D721Med (cell line): Measurements from ENCODE around the gene BCAR3.
"Not testable (repeated sequence)": the region's sequence is repeated elsewhere in the genome, so short reads cannot be mapped to it uniquely, and the experiment has no call there.

ENCODE experiments used
- DNase-seq: peaks from one replicate; pipeline ENCODE4 v3.0.0; 2011; ENCODE audit warnings: low spot score; ENCODE audit not compliant: insufficient read length
- FAIRE-seq: peaks from 2 replicates; lab custom pipeline; 2011; peaks lifted over from hg19 to GRCh38; lab: Jason Lieb, UNC
- TF ChIP-seq, protein P1 (sequence below): IDR thresholded peaks from 2 replicates; pipeline ENCODE4 v1.5.1; 2012; ENCODE audit warnings: mild to moderate bottlenecking, control low read depth; ENCODE audit not compliant: insufficient read depth; ENCODE audit errors: missing control alignments

The BCAR3 gene

DNA sequence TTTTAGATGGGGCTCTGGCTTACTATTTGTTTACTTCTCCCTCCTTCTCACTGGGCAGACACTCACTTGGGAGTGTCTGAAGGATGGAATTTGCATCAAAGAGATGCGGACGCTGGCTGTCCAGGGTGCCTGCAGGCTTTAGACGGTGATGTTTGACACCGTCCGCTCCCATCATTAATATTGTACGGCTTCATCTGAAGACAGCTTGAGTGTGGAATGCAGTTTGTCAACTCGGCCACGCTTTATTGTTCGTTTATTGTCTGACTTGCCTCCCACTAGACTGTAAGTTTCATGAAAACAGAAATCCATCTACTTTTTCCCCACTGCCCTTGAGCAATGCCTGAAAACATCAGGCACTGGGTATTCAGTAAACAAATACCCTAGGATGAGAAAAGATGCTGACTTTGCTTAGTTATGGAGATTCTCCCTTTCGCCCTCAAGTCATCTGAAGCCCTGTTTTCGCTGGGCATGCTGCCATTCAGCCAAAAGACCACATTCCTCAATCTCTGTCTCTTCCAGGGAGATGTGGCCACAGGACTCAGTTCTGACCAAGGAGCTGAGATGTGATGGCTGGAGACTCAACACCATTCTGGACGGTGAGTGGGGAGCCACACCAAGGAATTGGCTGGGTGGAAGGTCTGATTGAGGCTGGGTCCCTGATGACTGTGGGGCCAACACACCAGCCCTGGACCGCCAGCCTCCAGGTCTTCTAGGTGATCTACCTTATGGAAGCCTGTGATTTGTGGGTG lies 87.6 kb downstream of the BCAR3 start:
- TF ChIP-seq, protein P1, sequence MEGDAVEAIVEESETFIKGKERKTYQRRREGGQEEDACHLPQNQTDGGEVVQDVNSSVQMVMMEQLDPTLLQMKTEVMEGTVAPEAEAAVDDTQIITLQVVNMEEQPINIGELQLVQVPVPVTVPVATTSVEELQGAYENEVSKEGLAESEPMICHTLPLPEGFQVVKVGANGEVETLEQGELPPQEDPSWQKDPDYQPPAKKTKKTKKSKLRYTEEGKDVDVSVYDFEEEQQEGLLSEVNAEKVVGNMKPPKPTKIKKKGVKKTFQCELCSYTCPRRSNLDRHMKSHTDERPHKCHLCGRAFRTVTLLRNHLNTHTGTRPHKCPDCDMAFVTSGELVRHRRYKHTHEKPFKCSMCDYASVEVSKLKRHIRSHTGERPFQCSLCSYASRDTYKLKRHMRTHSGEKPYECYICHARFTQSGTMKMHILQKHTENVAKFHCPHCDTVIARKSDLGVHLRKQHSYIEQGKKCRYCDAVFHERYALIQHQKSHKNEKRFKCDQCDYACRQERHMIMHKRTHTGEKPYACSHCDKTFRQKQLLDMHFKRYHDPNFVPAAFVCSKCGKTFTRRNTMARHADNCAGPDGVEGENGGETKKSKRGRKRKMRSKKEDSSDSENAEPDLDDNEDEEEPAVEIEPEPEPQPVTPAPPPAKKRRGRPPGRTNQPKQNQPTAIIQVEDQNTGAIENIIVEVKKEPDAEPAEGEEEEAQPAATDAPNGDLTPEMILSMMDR, result no peak
- no peak for FAIRE-seq
- DNase-seq, result no peak

DNA sequence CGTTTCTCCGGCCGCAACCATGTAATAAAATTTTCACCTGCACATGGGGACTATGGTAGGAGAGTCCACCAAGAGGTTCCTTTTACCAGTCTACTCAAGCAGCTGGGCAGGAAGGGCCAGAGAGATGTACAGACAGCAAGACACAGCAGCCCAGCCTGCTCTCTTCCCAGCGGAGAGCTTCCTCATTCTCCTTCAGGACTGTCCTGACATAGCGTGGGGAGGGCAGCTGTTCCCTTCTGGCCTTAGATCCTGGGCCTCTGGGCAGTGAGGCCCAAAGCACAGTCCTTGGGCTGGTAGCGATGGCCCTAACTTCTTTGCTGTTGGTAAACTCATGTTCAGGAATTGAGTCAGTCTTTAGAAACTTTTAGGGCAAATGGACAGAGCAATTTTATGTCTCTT lies 89.1 kb downstream of the BCAR3 start:
- DNase-seq (no peak), FAIRE-seq (no peak)
- TF ChIP-seq, protein P1, result no peak

DNA sequence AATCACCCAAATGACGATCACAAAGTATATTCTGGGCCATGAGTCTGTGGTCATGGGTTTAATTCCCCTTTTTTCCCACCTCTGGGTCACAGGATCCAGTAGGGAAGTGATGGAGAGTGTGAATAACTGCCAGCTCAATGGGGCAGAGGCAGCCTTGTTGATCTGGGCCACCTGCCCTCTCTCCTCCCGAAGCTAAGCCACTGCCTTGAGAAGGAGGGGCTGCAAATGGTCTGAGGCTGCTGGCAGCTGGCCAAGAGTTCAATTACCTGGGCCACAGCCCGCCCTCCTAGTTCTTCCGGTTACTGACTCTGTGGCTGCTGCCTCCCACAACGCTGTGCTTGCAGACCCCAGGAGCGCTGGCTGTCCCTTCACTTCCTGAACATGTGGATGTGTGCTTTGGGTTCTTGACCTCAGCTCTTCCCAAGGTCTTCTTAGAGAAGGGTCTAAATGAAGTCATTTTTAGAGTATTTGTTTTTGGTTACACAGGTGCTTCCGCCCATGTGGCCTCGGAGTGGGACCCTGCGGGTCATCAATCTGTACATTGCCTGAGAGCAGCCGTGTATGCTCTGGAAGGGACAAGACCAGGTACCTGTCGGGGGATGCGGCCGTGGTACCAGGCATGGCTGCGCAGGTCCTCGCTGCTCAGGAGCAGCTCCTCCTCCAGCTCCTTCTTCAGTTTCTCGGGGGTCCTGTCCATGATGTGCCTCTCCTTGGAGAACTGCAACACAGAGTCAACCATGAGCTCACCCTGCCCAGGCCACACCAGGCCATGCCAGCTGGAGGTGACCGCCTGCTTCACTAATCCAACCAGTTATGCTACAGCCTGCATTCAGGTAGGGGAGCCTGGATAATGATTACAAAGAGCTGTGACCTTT lies 89.7 kb downstream of the BCAR3 start:
- TF ChIP-seq, protein P1, result no peak
- DNase-seq, result no peak
- FAIRE-seq, result no peak

DNA sequence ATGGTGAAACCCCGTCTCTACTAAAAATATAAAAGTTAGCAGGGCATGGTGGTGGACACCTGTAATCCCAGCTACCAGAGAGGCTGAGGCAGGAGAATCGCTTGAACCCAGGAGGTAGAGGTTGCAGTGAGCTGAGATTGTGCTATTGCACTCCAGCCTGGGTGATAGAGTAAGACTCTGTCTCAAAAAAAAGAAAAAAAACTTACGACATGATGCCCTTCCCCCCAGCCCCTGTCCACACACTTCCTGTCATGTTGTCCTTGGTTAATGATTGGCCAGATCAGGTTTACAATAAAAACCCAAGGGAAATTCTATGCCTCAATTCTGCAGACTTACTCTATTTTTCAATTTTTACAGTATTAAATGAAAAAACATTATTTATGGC lies 90.4 kb downstream of the BCAR3 start:
- not testable (repeated sequence) for FAIRE-seq, DNase-seq

DNA sequence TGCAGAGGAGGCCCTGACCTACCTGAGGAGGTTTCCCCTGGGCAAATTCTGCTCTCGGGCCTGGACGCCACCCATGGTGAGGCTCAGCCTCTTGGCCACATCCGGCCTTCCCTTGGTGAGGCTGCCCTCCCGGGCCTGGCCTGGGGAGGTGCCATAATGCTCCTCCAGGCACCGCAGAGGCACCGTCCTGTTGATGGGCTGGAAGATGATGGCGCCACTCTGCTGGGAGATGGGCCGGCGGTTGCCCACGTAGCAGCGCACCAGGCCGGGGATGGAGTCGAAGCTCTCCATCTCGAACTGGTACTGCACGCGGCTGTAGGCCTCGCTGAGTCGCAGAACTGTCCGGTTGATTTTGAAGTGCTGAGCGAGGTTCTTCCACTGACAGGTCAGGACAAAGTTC lies 92.7 kb downstream of the BCAR3 start:
- TF ChIP-seq, protein P1, result no peak
- FAIRE-seq (no peak), DNase-seq (no peak)

DNA sequence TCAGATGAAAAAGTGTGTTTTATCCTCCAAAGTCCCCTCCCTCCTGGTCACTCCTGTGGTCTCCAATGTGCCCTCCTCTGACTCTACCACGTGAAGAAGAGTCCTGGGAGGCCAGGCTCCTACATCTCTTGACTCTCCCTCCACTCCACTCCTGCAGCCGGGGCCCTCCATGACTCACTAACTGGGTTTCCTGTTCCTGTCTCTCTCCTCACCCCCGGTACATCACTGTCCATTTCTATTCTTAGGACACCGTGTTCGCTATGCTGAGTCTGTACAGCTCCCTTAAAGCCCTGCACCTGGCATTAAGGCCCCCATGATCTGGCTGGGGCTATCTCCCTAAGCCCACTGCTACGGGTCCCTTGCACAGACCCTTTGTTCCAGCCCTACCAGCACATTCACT lies 93.4 kb downstream of the BCAR3 start:
- no peak for DNase-seq
- no peak for FAIRE-seq
- TF ChIP-seq, protein P1, result no peak

DNA sequence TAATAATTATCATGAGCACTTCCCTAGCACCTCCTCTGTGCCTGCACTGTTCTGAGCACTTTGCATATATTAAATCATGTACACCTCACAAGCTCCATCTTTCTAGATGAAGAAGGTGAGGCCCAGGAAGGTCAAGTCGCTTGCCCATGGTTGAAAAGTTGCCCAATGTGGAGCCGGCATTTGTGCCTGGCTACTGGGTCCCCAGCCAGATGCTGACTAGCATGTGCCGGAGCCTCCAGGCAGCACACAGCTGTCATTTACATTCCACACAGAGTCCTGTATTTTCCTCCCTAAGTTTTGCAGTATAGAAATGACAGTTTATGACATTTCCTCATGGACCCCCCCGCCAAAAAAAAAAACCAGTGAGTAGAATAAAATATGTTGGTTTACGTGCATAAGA lies 94.3 kb downstream of the BCAR3 start:
- DNase-seq (no peak), FAIRE-seq (no peak)
- TF ChIP-seq, protein P1, result no peak
